LNCaP clone FGC (cell line): Measurements from ENCODE around the gene DAO.

Experiments
- DNase-seq: peaks from one replicate; pipeline ENCODE4 v3.0.0-alpha.2; 2011; ENCODE audit warnings: low read depth
- H3K4me3 ChIP-seq: 2 replicates; pipeline ENCODE4 v1.5.1; 2011; ENCODE audit warnings: mild to moderate bottlenecking, low read depth, low read length, control low read depth
- CTCF ChIP-seq: IDR thresholded peaks from 2 replicates; pipeline ENCODE4 v1.5.1; 2012; ENCODE audit warnings: mild to moderate bottlenecking; ENCODE audit not compliant: control insufficient read depth, insufficient read depth; ENCODE audit errors: extremely low read depth

Gene DAO

DNA sequence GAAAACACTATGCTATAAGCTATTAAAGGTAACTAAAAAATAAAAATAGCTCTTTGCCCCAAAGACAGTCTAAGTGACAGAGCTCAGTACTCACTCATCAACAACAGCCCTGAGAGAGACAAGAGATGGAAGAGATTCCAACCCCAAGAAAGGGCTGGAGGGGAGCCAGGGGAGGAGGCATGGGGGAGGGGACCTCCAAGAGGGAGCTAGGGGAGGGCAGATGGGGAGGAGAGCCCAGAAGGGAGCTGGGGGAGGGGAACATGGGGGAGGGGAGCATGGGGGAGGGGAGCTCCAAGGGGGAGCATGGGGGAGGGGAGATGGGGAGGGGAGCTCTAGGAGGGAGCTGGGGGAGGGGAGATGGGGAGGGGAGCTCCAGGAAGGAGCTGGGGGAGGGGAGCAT lies 30.2 kb upstream of the DAO start:
- no peak overlapping the region for H3K4me3 ChIP-seq
- TF ChIP-seq CTCF, result no peak
- DNase-seq, result no peak

- H3K4me3 ChIP-seq, result no peak overlapping the region
- no peak for TF ChIP-seq CTCF
- no peak for DNase-seq
These were observed 28.9 kb upstream of the DAO start for GRCh38 chr12:108850854-108851573.

GRCh38 chr12:108852674-108853309 lies 27.1 kb upstream of the DAO start:
- DNase-seq, result no peak
- H3K4me3 ChIP-seq, result no peak overlapping the region
- no peak for TF ChIP-seq CTCF

DNA sequence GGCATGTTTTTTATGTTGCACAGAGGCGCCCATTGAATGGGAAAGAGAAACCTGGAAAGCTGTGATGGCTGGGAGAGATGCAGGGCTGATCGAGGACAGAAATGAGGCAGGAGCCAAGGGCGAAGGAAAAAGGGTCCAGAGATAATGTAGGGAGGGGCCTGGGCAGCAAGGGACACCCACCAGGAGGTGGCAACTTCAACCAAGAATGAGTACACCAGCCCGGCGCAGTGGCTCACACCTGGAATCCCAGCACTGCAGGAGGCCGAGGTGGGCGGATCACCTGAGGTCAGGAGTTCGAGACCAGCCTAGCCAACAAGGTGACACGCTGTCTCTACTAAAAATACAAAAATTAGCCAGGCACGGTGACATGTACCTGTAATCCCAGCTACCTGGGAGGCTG lies 26.5 kb upstream of the DAO start:
- DNase-seq, result no peak
- no peak for TF ChIP-seq CTCF
- no peak overlapping the region for H3K4me3 ChIP-seq

GRCh38 chr12:108853981-108854446 lies 25.9 kb upstream of the DAO start:
- no peak for TF ChIP-seq CTCF
- H3K4me3 ChIP-seq, result no peak overlapping the region
- no peak for DNase-seq

- no peak overlapping the region for H3K4me3 ChIP-seq
- DNase-seq, result no peak
- TF ChIP-seq CTCF, result no peak
These were observed 25.2 kb upstream of the DAO start for GRCh38 chr12:108854451-108855283.
